Measurements from ENCODE around the gene RADIL.

Gene RADIL

GRCh38 chr7:4792537-4793126 is 90.9 kb downstream of the RADIL start:
- no peak for DNase-seq (ENCODE audit: low read depth)

- peak; percentile 75 for DNase-seq (ENCODE audit: low read depth)
Measured at GRCh38 chr7:4791738-4792536, 91.6 kb downstream of the RADIL start.

DNA sequence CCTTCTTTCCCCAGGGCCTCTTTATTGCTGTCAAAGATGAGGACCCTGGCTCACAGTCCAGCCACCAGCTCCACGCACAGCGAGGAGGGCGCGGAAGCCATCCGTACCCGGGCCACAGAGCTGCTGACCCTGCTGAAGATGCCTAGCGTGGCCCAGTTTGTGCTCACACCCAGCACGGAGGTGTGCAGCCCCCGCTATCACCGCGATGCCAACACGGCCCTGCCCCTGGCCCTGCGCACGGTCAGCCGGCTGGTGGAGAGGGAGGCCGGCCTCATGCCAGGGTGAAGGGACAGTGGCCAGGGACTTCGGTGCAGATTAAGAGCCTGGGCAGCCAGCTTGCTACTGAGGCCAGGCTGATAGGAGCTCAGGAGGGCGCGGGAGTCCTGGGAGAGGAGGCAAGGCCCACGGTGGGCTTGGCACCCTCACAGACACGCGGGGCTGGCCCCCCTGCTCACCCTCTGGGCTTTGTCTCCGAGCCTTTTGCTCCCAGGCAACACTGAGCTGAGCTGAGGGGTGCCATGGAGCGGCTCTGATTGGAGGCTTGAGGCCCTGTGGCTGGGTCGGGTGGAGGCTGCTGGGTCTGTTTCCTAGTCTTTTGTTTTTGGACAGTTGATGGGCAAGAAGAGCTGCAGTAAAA is 92.3 kb downstream of the RADIL start:
- DNase-seq (ENCODE audit: low read depth) = no peak

DNA sequence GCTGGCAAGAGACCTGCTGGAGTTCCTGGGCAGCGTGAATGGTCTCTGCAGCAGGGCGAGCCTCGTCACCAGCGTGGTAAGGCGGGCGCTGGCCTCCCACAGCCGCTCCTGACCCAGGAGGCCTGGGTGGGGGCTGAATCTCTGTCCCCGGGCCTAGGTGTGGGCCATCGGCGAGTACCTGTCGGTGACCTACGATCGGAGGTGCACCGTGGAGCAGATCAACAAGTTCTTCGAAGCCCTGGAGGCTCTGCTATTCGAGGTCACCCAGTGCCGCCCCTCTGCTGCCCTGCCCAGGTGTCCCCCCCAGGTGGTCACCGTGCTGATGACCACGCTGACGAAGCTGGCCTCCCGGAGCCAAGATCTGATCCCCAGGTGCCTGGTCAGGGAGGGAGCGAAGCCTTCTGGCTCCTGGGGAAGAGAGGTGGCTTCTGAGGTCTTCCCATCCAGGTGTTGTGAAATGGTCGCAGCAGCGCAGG is 93.0 kb downstream of the RADIL start:
- DNase-seq (ENCODE audit: low read depth) = no peak

DNA sequence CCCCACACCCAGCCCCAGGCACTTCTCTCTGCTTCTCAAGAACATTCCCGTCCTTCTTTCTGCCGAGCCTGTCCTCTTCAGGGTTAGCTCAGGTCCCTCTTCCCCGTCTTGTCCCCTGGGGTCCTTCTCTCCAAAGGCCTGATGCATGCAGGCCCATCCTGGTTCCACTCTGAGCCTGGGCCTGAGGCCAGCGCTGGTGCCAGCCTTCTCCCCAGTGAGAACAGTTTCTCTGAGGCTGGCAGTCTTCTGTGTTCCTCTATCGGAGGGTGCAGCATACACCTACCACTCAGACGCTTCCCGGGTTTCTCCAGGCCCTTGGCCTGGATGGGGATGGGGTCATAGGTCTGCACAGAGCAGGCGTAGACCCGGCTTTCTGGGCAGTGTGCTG is 93.4 kb downstream of the RADIL start:
- DNase-seq (ENCODE audit: low read depth) = no peak

DNA sequence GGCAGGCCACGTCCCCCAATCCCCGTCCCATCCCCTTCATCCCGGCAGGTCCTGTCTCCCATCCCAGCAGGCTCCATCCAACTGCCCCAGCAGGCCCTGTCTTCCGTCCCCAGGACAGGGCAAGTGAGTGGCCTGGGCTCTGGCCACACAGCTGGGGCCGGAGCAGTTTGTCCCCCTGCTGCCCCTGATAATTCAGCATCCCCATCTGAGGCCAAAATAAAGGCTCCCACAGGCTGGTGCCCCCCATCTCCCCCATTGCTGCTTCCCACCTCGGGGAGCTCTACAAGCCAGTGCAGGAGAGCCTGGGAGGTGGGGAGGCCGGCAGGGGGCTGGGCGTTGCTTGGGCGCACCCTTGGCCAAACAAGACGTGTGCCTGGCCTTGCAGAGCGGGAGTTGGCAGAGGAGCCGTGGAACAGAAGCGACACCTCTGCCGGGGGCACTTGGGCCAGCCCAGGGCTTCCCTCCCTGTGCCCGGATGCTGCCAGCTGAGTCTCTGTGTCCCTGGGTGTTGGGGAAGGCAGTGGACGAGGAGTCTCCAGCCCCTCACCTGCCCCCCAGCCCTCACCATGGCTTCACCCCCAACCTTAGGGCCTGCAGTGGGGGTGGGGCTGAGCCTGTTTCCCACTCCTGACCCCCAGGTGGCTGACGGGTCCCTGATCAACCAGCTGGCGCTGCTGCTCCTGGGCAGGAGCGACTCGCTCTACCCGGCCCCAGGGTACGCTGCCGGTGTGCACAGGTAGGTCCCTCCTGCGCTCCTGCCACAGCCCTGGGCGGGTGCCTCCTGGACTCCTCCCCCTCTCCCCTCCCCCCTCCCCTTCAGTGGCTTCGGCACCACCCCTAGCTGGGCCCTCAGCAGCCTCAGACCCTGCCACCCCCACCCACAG is 94.1 kb downstream of the RADIL start:
- DNase-seq (ENCODE audit: low read depth) = no peak

DNA sequence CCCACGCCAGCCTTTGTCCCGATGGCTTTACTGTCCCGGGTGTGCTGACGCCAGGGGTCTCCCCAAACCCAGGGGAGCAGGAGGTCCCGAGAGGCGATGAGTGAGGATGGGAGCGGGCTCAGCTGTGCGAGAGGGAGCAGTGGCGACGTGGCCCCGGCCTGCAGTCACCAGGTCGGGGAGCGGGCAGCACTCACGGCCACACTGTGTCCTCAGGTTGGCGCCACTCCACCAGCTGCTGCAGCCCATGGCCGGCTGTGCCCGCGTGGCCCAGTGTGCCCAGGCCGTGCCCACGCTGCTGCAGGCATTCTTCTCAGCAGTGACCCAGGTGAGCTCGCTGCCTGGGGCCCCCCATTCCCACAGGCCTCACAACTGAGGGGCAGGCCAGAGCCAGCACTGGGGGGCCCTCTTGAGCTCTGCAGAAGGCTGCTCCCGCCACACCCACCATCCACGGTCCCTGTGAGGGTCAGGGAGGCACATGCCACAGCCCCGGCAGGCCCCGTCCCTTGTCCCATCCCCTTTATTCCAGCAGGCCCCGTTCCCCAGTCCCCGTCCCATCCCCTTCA is 94.8 kb downstream of the RADIL start:
- no peak for DNase-seq (ENCODE audit: low read depth)

DNA sequence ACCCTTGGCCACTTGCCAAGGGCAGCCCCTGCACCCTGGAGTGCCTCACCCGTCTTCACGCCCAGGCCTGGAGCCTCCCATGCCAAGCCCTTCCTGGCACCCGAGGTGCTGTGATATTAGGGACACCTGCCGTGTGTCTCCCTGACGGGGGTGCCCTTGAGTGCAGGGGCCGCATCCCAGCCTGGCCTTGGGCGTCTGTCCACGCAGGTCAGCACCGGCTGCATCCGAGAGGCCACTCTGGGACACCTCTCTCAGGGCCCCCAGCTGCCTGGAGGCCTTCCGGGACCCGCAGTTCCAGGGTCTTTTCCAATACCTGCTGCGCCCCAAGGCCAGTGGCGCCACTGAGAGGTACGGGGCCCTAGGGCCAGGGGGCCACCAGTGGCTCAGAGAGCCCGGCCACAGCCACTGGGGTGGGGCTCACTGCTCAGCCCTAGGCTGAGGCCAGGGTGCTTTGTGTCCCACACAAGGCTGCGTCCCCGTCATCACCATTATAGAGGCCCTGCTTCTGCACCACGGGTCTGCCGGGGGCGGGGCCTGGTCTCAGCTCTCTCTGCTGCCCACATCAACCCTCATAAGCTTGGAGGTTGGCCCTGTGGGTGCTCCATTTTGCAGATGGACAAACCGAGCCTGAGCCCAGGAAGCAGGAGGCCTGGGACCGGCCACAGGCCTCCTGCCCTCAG is 95.4 kb downstream of the RADIL start:
- DNase-seq (ENCODE audit: low read depth) = no peak

GRCh38 chr7:4787541-4787940 is 96.0 kb downstream of the RADIL start:
- DNase-seq (ENCODE audit: low read depth) = no peak

DNA sequence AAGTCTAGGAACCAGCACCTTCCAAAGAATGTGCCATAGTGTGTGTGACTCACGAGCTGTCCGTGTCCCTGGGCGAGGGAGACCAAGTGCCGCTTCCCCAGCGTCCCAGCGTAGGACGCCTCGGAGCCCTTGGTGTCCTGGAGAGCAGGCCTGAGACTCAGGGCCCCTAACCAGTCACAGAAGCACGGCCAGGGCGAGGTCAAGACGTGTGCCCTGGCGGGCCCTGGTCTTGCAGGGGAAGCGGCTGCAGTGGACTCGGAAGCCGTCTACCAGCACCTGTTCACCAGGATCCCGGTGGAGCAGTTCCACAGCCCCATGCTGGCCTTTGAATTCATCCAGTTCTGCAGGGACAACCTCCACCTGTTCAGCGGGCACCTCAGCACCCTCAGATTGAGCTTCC is 97.5 kb downstream of the RADIL start:
- no peak for DNase-seq (ENCODE audit: low read depth)

DNA sequence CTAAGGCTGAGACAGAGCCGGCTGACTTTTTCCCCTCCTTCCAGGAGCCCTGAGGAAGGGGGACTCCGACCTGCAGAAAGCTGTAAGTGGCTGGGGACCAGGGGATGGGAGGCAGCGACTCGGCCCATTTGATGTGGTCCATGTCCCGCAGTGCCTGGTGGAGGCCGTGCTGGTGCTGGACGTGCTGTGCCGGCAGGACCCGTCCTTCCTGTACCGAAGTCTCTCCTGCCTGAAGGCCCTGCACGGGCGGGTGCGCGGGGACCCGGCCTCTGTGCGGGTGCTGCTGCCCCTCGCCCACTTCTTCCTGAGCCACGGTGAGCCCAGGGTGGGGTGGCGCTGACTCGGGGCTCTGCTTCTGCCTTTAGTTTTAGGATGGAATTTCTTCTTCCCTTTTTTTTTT is 98.1 kb downstream of the RADIL start:
- DNase-seq (ENCODE audit: low read depth) = no peak

DNA sequence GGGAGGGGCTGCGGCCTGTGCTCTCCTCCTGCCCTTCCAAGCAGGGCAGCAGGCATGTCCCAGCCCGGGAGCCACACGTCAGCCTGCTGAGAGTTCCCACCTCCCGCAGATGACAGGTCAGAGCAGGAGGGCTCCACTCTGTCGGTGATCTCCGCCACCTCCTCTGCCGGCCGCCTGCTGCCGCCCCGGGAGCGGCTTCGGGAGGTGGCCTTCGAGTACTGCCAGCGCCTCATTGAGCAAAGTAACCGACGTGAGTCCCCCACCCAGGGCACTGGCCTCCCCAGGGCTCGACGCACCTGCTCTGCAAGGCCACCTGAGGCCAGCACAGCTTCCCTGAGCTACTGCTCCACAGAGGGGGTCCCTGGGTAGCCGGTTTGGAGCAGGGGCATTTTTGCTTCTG is 98.7 kb downstream of the RADIL start:
- no peak for DNase-seq (ENCODE audit: low read depth)

DNA sequence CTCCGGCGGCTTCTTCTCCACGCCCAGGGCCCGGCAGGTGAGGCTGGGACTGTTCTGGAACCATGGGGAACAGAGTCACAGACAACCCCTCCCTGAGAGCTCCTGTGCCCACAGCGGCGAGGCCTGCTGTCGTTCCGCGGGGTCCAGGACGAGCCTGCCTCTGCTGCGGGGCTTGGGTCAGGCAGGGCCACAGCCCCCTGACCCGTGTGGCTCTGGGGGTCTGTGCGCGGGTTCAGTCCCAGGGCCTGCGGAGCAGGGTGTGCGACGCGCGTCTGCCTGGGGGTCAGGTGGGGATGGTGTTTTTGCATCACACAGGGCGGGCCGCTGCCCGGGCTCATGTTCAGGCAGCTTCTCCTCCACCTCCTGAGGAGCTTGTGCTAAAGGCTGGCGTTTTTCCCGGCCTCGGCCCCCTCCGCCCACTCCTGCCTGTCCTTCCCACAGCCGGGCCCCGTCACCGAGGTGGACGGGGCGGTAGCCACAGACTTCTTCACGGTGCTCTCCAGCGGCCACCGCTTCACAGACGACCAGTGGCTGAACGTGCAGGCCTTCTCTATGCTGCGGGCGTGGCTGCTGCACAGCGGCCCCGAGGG is 99.7 kb downstream of the RADIL start:
- DNase-seq (ENCODE audit: low read depth) = no peak

DNA sequence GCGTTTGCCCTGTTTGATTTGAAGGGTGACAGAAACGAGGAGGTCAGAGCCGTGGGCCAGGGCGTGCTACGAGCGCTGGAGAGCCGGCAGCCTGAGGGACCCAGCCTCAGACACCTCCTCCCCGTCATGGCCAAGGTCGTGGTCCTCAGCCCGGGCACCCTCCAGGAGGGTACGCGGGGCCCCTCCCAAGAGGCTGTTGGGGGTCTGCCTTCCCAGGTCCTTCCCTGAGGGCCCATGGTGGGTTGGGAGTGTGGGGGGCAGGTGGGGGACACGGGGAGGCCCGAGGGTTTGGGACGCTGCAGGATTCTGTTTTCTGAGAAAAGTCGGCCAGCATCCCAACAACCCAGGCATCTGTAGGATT is 100.2 kb downstream of the RADIL start:
- no peak for DNase-seq (ENCODE audit: low read depth)

DNA sequence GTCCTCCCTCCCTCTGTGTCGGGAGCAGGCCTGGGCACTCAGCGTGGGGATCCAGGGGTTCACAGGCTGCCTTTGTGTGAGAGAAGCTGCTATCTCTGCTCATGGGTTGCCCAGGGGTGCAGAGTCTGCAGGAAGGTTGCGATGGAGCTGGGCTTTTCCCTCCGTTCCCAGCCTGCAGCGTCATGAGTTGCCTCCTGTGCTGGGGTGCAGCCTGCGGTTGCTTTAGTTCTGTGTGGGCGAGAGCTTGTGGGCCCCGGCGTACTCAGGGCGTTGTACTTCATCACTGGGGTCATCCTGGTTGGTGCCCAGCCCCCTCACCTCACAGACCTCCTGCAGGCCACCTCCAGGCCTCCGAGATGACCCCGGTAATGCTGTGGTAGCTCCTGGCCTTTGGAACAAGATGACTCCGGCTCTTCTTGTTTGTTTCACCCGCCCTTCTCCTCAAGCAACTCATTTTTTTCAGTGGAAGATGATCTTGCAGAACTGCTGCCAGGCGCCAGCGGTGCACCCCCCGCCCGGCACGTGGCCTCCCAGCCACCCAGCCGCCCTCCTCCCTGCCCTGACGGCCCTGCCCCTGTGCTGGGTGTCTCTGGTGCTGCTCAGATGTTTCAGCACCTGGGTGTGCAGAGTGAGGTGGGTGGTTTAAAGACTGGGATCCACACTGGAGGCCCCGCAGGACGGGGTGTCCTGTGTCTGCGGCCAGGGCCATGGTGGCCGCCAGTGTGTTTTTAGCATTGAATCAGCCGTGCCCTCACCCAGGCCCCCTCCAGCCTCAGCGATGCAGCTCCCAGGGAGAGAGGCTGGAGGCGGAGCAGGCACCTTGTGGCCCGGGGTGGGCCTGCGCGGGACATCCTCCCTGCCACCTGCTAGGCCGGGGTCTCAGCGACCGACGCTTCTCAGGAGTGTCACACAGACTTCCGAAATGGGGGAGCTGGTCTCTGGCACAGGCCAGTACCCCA is 100.9 kb downstream of the RADIL start:
- no peak for DNase-seq (ENCODE audit: low read depth)

- DNase-seq (ENCODE audit: low read depth) = no peak
Measured at GRCh38 chr7:4781366-4782069, 102.0 kb downstream of the RADIL start.

DNA sequence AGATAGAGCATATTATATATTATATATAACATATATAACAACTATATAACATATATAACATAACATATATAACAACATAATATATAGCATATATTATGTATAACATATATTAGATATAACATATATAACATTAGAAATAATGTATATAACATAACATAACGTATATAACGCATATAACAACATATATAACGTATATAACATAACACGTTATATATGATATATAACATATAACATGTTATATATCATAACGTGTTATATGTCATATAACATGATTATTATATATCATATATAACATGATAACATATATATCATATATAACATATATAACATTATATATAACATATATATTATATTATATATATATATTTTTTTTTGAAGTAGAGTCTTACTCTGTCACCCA is 104.4 kb downstream of the RADIL start:
- DNase-seq (ENCODE audit: low read depth) = no peak

- peak; percentile 38 for DNase-seq (ENCODE audit: low read depth)
Measured at GRCh38 chr7:4775848-4776623, 107.5 kb downstream of the RADIL start.
